HepG2 (cell line): ENCODE results near the gene GGA1. TPM values are rescaled to one million over a fixed set of nuclear protein-coding genes. Genes with fewer than 3 reads are reported as not detected.

Experiments
- ATAC-seq: fragments of 200-7000 bp; cut with Tn5 transposase; 3 replicates; pipeline ENCODE4 v1.9.1; 2020; ENCODE audit warnings: mild to moderate bottlenecking, moderate library complexity
- BruUV-seq: library from RNA; stranded (reverse); fragments of 400-500 nt; replicated peaks from 2 replicates; lab custom pipeline; 2021; lab: Mats Ljungman, UMichigan
- CTCF ChIA-PET: fragments of 300-600 bp; formaldehyde crosslinking; extraction: SDS; loops from one replicate; lab custom pipeline; 2021; ENCODE audit warnings: low total read pairs, inconsistent platforms, low intra/inter-chr PET ratio; lab: Yijun Ruan, JAX
- POLR2A ChIA-PET: fragments of 350-600 bp; sonication (Branson Sonifier 250); formaldehyde crosslinking; loops from one replicate; lab custom pipeline; 2020; ENCODE audit warnings: antibody characterized with exemption, inconsistent platforms; lab: Yijun Ruan, JAX
- DNase-seq: peaks from one replicate; pipeline ENCODE4 v3.0.0-alpha.2; 2015; ENCODE audit warnings: low spot score
- FAIRE-seq: peaks from 3 replicates; lab custom pipeline; 2011; peaks lifted over from hg19 to GRCh38; lab: Jason Lieb, UNC
- H2AFZ ChIP-seq: one replicate; pipeline ENCODE4 v1.6.1; 2011; ENCODE audit warnings: low read length, inconsistent platforms
- H3K27ac ChIP-seq: fragments of 300-600 bp; 3 replicates; pipeline ENCODE4 v1.8.0; 2011; ENCODE audit warnings: mixed run types, mild to moderate bottlenecking, mixed read lengths, low read length, inconsistent platforms; ENCODE audit not compliant: insufficient read depth; ENCODE audit errors: extremely low read length
- H3K27me3 ChIP-seq, 2 experiments: fragments of 200-600 bp in 1 of 2; 2 replicates in 1 of 2; 3 replicates in 1 of 2; pipeline versions ENCODE4 v1.6.0 to v1.8.0; 2011; ENCODE audit warnings: low read length in 2 of 2, mild to moderate bottlenecking in 2 of 2, moderate library complexity in 2 of 2, inconsistent platforms in 1 of 2; ENCODE audit not compliant: insufficient read depth in 2 of 2, control insufficient read depth in 1 of 2
- H3K36me3 ChIP-seq, 2 experiments: fragments of 200-600 bp in 1 of 2; replicated peaks in 1 of 2; 2 replicates in 1 of 2; 3 replicates in 1 of 2; pipeline versions ENCODE4 v1.5.1 to v1.8.0; 2011; ENCODE audit warnings: low read length in 2 of 2, inconsistent platforms in 1 of 2; ENCODE audit not compliant: insufficient read depth in 2 of 2, control insufficient read depth in 1 of 2
- H3K4me1 ChIP-seq: 2 replicates; pipeline ENCODE4 v1.5.1; 2012; ENCODE audit warnings: low read length, inconsistent platforms; ENCODE audit not compliant: insufficient read depth
- H3K4me2 ChIP-seq: 2 replicates; pipeline ENCODE4 v1.6.0; 2011; ENCODE audit warnings: low read depth, low read length, inconsistent platforms
- H3K4me3 ChIP-seq, 3 experiments: fragments of 200-600 bp in 1 of 3; sonication (generic), shearing (Covaris generic) in 1 of 3; replicated peaks in 1 of 3; 2 replicates each; pipeline ENCODE4 v1.5.1; 2011 to 2016; ENCODE audit warnings: low read length in 3 of 3, inconsistent platforms in 2 of 3, low read depth in 2 of 3, mild to moderate bottlenecking in 2 of 3, control low read depth in 1 of 3, mixed read lengths in 1 of 3; ENCODE audit not compliant: insufficient read depth in 1 of 3
- H3K79me2 ChIP-seq: one replicate; pipeline ENCODE4 v1.6.1; 2011; ENCODE audit warnings: low read length, inconsistent platforms; ENCODE audit not compliant: insufficient read depth
- H3K9ac ChIP-seq: 2 replicates; pipeline ENCODE4 v1.6.0; 2011; ENCODE audit warnings: mild to moderate bottlenecking, low read depth, low read length, inconsistent platforms; ENCODE audit not compliant: insufficient read depth
- H3K9me3 ChIP-seq: 2 replicates; pipeline ENCODE4 v1.5.1; 2012; ENCODE audit warnings: mild to moderate bottlenecking, low read length
- H4K20me1 ChIP-seq: 2 replicates; pipeline ENCODE4 v1.6.0; 2011; ENCODE audit warnings: inconsistent platforms, mild to moderate bottlenecking, low read length, moderate library complexity; ENCODE audit not compliant: insufficient read depth
- BHLHE40 ChIP-seq: IDR thresholded peaks from 2 replicates; pipeline ENCODE4 v1.6.1; 2011; ENCODE audit warnings: low read length, improper control_type of control experiment
- DNMT1 ChIP-seq: sonication (generic); formaldehyde crosslinking; IDR thresholded peaks from 2 replicates; pipeline ENCODE4 v1.5.1; 2020; ENCODE audit warnings: mild to moderate bottlenecking, missing genetic modification reagents
- ETV6 ChIP-seq: sonication (generic); formaldehyde crosslinking; conservative IDR thresholded peaks from 2 replicates; pipeline ENCODE4 v1.4.0; 2020; ENCODE audit warnings: missing genetic modification reagents
- HOXA7 ChIP-seq: sonication (generic); formaldehyde crosslinking; IDR thresholded peaks from 2 replicates; pipeline ENCODE4 v1.8.1; 2022; ENCODE audit warnings: mild to moderate bottlenecking, missing genetic modification reagents, moderate library complexity
- MAFG ChIP-seq: sonication (generic); formaldehyde crosslinking; IDR thresholded peaks from 2 replicates; pipeline ENCODE4 v1.5.1; 2020; ENCODE audit warnings: mild to moderate bottlenecking, missing genetic modification reagents
- MLX ChIP-seq: IDR thresholded peaks from 2 replicates; pipeline ENCODE4 v1.6.1; 2016
- NR1H2 ChIP-seq: sonication (generic); formaldehyde crosslinking; IDR thresholded peaks from 2 replicates; pipeline ENCODE4 v1.8.1; 2022; ENCODE audit warnings: low read depth, missing genetic modification reagents, borderline replicate concordance
- PHF20 ChIP-seq: sonication (generic); formaldehyde crosslinking; IDR thresholded peaks from 2 replicates; pipeline ENCODE4 v1.5.0; 2020; ENCODE audit warnings: mild to moderate bottlenecking, missing genetic modification reagents
- RBM22 ChIP-seq: fragments of 200-400 bp; formaldehyde crosslinking; optimal IDR thresholded peaks from 2 replicates; pipeline ENCODE3; 2017; ENCODE audit warnings: mild to moderate bottlenecking, low read length, moderate library complexity
- SETDB1 ChIP-seq: sonication (generic); formaldehyde crosslinking; IDR thresholded peaks from 2 replicates; pipeline ENCODE4 v1.5.1; 2020; ENCODE audit warnings: missing genetic modification reagents, mild to moderate bottlenecking, borderline replicate concordance
- XBP1 ChIP-seq: sonication (generic); formaldehyde crosslinking; IDR thresholded peaks from 2 replicates; pipeline ENCODE4 v1.5.0; 2020; ENCODE audit warnings: missing genetic modification reagents
- ZNF460 ChIP-seq: sonication (generic); formaldehyde crosslinking; IDR thresholded peaks from 2 replicates; pipeline ENCODE4 v1.5.1; 2020; ENCODE audit warnings: missing genetic modification reagents, mild to moderate bottlenecking, borderline replicate concordance
- ZNF609 ChIP-seq: sonication (generic); formaldehyde crosslinking; IDR thresholded peaks from 2 replicates; pipeline ENCODE4 v1.4.0; 2020; ENCODE audit warnings: mild to moderate bottlenecking, missing genetic modification reagents, borderline replicate concordance
- ZNF687 ChIP-seq: sonication (generic); formaldehyde crosslinking; IDR thresholded peaks from 2 replicates; pipeline ENCODE4 v1.5.1; 2020; ENCODE audit warnings: mild to moderate bottlenecking, missing genetic modification reagents, moderate library complexity
- ZNF841 ChIP-seq: sonication (generic); formaldehyde crosslinking; IDR thresholded peaks from 2 replicates; pipeline ENCODE4 v1.8.1; 2023; ENCODE audit warnings: missing genetic modification reagents, borderline replicate concordance
- WGBS: methylation state at CpG from one replicate; pipeline ENCODE4 v1.1.6; 2017; ENCODE audit warnings: low lambda C conversion rate; 5-methylcytosine and 5-hydroxymethylcytosine counted together
- in situ Hi-C: cut with HindIII; loops from 2 replicates; pipeline ENCODE4 v1.10.0; 2017; ENCODE audit warnings: low pct_unique_long_range_greater_than_20kb; ENCODE audit not compliant: extremely low pct_ligation_motif_present
- intact Hi-C: fragments of 100-400 bp; cut with micrococcal nuclease; formaldehyde crosslinking; loops from one replicate; pipeline ENCODE4 v1.10.0; 2022; ENCODE audit not compliant: unreplicated experiment
- polyA plus RNA-seq, 8 experiments: library from polyadenylated mRNA; depleted of rRNA in 3 of 8; stranded (reverse) in 7 of 8; unstranded in 1 of 8; fragments of >200 nt; fragmentation: Illumina TruSeq in 4 of 8; extraction: Trizol in 4 of 8; gene quantifications; 2 replicates each; pipeline versions ENCODE4 v1.2.1 to v1.2.3, GENCODE V29; 2011 to 2016; ENCODE audit warnings: low read depth in 4 of 8, missing spikeins in 1 of 8, mixed read lengths in 1 of 8; ENCODE audit not compliant: insufficient read depth in 1 of 8
- total RNA-seq, 5 experiments: library from RNA; depleted of rRNA; stranded (reverse); fragments of >200 nt; fragmentation: Illumina TruSeq; extraction: Trizol; gene quantifications; 2 replicates each; pipeline ENCODE4 v1.2.3, GENCODE V29; 2016; ENCODE audit warnings: low read depth in 1 of 5

The GGA1 gene
- total and polyA plus RNA-seq, 2 of the 13 experiments (the other 11 are each of a cell fraction or from before 2014, with no cell fraction given): 29.1 to 87.2 TPM

- BruUV-seq: no TSS peak
- TF ChIP-seq XBP1 (CRISPR knock-in tag) (no peak), ETV6 (CRISPR knock-in tag) (no peak), PHF20 (CRISPR knock-in tag) (no peak), RBM22 (no peak), NR1H2 (CRISPR knock-in tag) (no peak), HOXA7 (CRISPR knock-in tag) (no peak), MLX (CRISPR knock-in tag) (no peak), ZNF460 (CRISPR knock-in tag) (no peak), MAFG (no peak), ZNF609 (CRISPR knock-in tag) (no peak), BHLHE40 (no peak), SETDB1 (CRISPR knock-in tag) (no peak), ZNF687 (no peak), DNMT1 (CRISPR knock-in tag) (no peak), ZNF841 (CRISPR knock-in tag) (no peak)
These were observed 65.6 kb downstream of the GGA1 start for GRCh38 chr22:37674248-37674647.

More at GRCh38 chr22:37674248-37674647, 65.6 kb downstream of the GGA1 start:
- H3K9me3 ChIP-seq: no peaks in the 10 kb centered on the region
- peaks cover 42% of the 10 kb centered on the region for H3K4me1 ChIP-seq
- ATAC-seq (no peak), DNase-seq (no peak), FAIRE-seq (no peak)
- intact Hi-C loops (no loop called here), in situ Hi-C loops (no loop called here)
- 76% methylated on average over 12 of the region's 12 CpGs for WGBS
- CTCF ChIA-PET: no interaction called here
- POLR2A ChIA-PET: interaction anchor here (3.9 to 6.0 kb wide), 2 partner anchors 11 to 13 kb away, joined by 35 to 120 read pairs; partner anchors contain the start of genes NOL12 and PDXP
- no peak overlapping the region for H3K4me2 ChIP-seq
- no peaks in the 10 kb centered on the region for H3K27me3 ChIP-seq
- H3K27ac ChIP-seq: no peak overlapping the region
- no peak overlapping the region for H3K4me3 ChIP-seq
- peaks cover 0 to 2% of the 10 kb centered on the region in 2 experiments; a peak in 1 of 5 replicates for H3K36me3 ChIP-seq
- no peaks in the 10 kb centered on the region for H3K79me2 ChIP-seq
- H3K9ac ChIP-seq: no peak overlapping the region
- no peaks in the 10 kb centered on the region for H4K20me1 ChIP-seq
- H2AFZ ChIP-seq: no peak overlapping the region
